IPS-15b (cell line): ENCODE data around the gene SNX9.
"Not testable (repeated sequence)": the region's sequence is repeated elsewhere in the genome, so short reads cannot be mapped to it uniquely, and the experiment has no call there.

Source experiments
- H3K27me3 ChIP-seq: one replicate; pipeline ENCODE4 v1.6.1; 2013; ENCODE audit warnings: low read length; ENCODE audit not compliant: control insufficient read depth, insufficient read depth
- H3K36me3 ChIP-seq: one replicate; pipeline ENCODE4 v1.6.1; 2013; ENCODE audit warnings: low read length; ENCODE audit not compliant: control insufficient read depth, insufficient read depth
- H3K4me1 ChIP-seq: one replicate; pipeline ENCODE4 v1.6.1; 2013; ENCODE audit warnings: mild to moderate bottlenecking, low read length; ENCODE audit not compliant: control insufficient read depth, insufficient read depth
- H3K4me3 ChIP-seq: one replicate; pipeline ENCODE4 v1.5.1; 2013; ENCODE audit warnings: low read depth, low read length
- H3K9ac ChIP-seq: one replicate; pipeline ENCODE4 v1.6.1; 2013; ENCODE audit warnings: low read depth, mild to moderate bottlenecking, low read length
- H3K9me3 ChIP-seq: one replicate; pipeline ENCODE4 v1.6.1; 2013; ENCODE audit warnings: mild to moderate bottlenecking, low read length; ENCODE audit not compliant: control insufficient read depth, insufficient read depth

SNX9 gene

GRCh38 chr6:157840261-157840660 lies 17.2 kb downstream of the SNX9 start:
- no peaks in the 10 kb centered on the region for H3K27me3 ChIP-seq

DNA sequence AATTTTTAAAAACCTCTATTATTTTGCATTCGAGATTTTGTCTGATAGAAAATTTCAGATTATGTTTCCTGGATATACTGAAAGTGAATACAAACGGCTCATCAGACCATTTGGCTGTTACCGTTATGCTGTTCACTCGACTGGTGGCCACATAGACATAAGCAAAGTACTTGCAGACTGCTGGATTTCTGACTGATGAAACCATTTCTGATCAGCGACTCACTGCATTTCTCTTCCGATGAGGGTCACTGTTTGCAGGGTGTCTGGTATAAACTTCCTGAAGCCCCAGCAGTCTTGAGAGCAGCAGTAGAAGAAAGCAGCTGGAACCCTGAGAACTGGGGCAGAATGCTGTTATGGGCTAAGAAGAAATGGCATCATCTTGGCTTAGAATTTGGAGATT lies 17.7 kb downstream of the SNX9 start:
- Histone ChIP-seq H3K36me3 (no peaks in the 10 kb centered on the region), H3K9me3 (no peaks in the 10 kb centered on the region), H3K4me1 (peaks cover 8% of the 10 kb centered on the region), H3K9ac (no peak overlapping the region), H3K27me3 (no peaks in the 10 kb centered on the region), H3K4me3 (no peak overlapping the region)

More at GRCh38 chr6:157840261-157840660, 17.2 kb downstream of the SNX9 start:
- no peak overlapping the region for H3K9ac ChIP-seq
- H3K4me3 ChIP-seq = no peak overlapping the region
- H3K4me1 ChIP-seq = peaks cover 8% of the 10 kb centered on the region
- H3K36me3 ChIP-seq = no peaks in the 10 kb centered on the region
- no peaks in the 10 kb centered on the region for H3K9me3 ChIP-seq

GRCh38 chr6:157841211-157841840 lies 18.3 kb downstream of the SNX9 start:
- H3K4me1 ChIP-seq = peaks cover 8% of the 10 kb centered on the region
- H3K9ac ChIP-seq = no peak overlapping the region
- no peaks in the 10 kb centered on the region for H3K9me3 ChIP-seq
- no peaks in the 10 kb centered on the region for H3K36me3 ChIP-seq
- H3K27me3 ChIP-seq = no peaks in the 10 kb centered on the region
- no peak overlapping the region for H3K4me3 ChIP-seq

- no peak overlapping the region for H3K9ac ChIP-seq
- peaks cover 8% of the 10 kb centered on the region for H3K4me1 ChIP-seq
- H3K4me3 ChIP-seq = no peak overlapping the region
- no peaks in the 10 kb centered on the region for H3K27me3 ChIP-seq
- no peaks in the 10 kb centered on the region for H3K9me3 ChIP-seq
- no peaks in the 10 kb centered on the region for H3K36me3 ChIP-seq
Measured at GRCh38 chr6:157842212-157842611, 19.2 kb downstream of the SNX9 start.

DNA sequence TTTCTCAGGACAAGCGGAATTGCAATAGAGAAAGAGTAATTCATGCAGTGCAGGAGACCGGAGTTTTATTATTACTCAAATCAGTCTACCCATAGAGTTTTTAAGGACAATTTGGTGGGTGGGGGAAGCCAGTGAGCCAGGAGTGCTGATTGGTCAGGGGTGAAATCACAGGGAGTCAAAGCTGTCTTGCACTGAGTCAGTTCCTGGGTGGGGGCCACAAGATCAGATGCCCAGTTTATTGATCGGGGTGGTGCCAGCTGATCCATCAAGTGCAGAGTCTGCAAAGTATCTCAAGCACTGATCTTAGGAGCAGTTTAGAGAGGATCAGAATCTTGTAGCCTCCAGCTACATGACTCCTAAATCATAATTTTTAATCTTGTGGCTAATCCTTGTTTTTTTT lies 21.1 kb downstream of the SNX9 start:
- H3K9ac ChIP-seq, H3K36me3 ChIP-seq, H3K27me3 ChIP-seq, H3K9me3 ChIP-seq, H3K4me3 ChIP-seq, H3K4me1 ChIP-seq: not testable (repeated sequence)

DNA sequence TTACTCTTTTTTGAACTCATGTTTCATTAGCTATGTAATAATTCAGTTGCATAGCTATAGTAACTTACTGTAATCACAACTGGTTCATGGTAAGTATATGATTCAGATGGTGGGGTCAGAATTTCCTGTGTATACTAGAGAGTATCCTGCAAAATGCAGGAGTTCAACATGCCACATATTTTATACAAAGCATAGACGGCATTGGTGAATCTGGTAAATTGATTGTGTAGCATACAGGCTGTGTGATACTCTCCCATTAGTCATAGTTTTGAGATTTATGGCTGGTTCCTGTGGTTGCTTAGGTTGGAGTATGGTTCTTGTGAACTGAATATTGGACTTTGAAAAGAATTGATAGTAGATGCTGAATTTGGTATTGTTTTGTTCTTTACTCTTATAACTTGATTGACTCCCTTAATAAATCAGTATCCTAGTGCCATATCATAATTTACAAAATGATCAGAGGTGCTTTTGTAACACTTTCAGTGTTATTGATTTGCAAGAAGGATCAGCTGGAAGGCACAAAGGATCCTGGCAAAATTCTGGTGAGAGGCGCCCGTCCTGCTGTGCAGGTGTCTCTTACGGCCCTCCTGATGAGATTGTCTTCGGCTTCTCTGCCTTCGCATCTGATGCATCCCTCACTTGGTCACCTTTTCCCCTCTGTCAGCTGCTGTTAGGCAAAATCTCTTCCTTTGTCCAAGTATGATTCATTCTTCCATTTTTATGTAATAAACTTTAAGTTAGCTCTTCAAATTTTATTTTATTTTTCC lies 22.6 kb downstream of the SNX9 start:
- no peaks in the 10 kb centered on the region for H3K9me3 ChIP-seq
- no peak overlapping the region for H3K9ac ChIP-seq
- no peaks in the 10 kb centered on the region for H3K36me3 ChIP-seq
- H3K4me1 ChIP-seq = peaks cover 10% of the 10 kb centered on the region
- no peak overlapping the region for H3K4me3 ChIP-seq
- no peaks in the 10 kb centered on the region for H3K27me3 ChIP-seq

GRCh38 chr6:157847846-157848245 lies 24.8 kb downstream of the SNX9 start:
- Histone ChIP-seq H3K27me3 (no peaks in the 10 kb centered on the region), H3K9me3 (no peaks in the 10 kb centered on the region), H3K4me1 (peaks cover 7% of the 10 kb centered on the region), H3K36me3 (no peaks in the 10 kb centered on the region), H3K4me3 (no peak overlapping the region), H3K9ac (no peak overlapping the region)

DNA sequence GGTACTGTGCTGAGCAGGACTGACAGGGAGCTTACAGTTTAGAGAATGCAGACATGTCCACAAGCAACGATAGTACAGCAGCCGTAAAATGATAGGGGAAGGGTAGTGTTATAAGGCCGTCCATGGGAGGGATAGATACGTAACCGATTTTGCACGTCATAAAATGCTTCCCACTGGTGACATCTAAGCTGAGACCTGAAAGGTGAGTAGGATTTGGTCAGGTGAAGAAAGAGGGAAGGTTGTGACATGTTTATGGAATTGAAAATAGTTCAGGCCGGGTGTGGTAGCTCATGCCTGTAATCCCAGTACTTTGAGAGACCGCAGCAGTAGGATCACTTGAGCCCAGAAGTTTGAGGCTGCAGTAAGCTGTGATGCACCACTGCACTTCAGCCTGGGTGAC lies 25.6 kb downstream of the SNX9 start:
- H3K36me3 ChIP-seq = no peaks in the 10 kb centered on the region

DNA sequence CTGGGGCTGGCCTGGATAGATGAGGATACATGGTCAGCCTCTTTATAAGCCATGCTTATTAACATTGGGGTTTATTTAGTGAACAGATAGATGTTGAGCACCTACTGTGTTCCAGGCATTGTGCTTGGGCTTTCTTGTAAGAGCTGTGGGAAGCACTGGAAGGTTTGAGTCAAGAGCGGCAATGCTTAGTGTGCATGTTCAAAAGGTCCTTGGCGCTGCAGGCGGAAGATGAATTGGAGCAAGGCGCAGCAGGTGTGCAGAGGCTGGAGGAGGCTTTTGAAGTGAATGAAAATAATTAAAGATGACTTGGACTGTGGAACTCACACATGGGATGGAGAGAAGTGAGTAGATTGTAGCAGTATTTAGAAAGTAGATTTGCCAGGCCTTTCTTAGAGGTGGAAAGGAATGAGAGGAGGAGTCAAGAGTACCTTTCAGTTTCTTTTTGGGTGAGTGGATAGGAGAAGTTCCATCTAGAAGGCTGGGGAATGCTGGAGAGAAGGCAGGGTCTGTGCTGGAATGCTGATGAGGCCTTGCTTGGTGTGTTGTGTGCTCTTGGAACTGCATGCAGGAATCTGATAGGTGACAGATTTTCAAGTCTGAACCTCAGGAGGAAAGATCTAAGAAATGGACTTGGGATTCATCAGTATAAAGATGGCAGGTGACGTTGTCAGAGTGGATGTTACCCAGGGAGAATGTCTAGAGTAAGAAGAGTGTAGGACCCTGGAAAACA lies 26.4 kb downstream of the SNX9 start:
- Histone ChIP-seq H3K27me3 (no peaks in the 10 kb centered on the region), H3K9ac (no peak overlapping the region), H3K4me3 (no peak overlapping the region), H3K9me3 (no peaks in the 10 kb centered on the region), H3K4me1 (peaks cover 7% of the 10 kb centered on the region), H3K36me3 (no peaks in the 10 kb centered on the region)

More for the DNA sequence above, 25.6 kb downstream of the SNX9 start:
- Histone ChIP-seq H3K4me1 (peaks cover 7% of the 10 kb centered on the region), H3K9ac (no peak overlapping the region), H3K27me3 (no peaks in the 10 kb centered on the region), H3K4me3 (no peak overlapping the region), H3K9me3 (no peaks in the 10 kb centered on the region)

DNA sequence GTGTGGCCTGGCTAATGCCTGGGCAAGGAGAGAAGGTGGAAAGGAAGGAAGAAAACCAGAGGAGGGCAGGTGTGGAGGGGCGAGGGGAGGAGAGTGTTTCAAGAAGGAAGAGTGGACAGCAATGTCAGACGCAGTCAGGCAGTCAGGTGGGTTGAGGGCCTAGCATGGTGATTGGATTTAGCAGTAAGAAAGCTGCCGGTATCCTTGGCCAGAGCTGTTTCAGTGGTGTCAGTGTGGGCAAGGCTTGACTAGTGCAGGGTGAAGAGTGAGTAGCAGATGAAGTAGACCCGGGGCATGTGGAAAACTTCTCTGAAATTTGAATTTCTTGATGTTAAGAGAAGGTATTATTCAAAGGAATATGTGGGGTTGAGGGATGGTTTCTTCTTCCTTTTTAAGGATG lies 27.0 kb downstream of the SNX9 start:
- no peaks in the 10 kb centered on the region for H3K9me3 ChIP-seq
- no peak overlapping the region for H3K4me3 ChIP-seq
- H3K36me3 ChIP-seq = no peaks in the 10 kb centered on the region
- no peaks in the 10 kb centered on the region for H3K27me3 ChIP-seq
- no peak overlapping the region for H3K9ac ChIP-seq
- H3K4me1 ChIP-seq = peaks cover 7% of the 10 kb centered on the region

DNA sequence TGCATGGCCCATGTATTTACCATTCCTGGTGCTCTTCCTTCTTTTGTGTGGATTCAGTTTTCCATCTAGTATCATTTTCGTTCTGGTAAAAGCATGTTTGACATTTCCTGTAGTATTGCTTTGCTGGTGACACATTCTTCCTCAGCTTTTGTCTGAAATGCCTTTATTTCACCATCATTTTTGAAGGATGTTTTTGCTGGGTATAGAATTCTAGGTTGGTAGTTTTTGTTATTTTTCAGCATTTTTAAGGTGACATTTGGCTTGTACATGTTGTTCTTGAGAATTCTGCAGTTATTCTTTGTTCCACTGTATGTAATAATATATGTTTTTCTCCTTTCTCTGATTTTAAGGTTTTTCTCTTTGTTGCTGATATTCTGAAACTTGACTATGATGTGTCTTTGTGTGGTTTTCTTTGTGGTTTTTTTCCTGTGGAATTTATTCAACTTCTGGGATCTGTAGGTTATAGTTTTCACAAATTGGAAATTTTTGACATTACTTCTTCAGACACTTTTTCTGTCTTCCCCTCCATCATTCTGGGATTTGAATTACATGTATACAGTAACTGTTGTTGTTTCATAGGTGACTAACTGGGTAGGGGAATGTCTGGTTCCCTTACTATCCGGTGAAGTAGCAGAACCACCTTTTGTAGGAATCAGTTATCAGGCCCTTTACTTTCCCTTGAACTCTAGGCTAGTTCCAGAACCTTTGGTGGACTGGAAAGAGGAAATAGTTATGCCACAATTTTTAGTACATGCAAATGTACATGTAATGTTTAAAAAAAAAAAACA lies 30.2 kb downstream of the SNX9 start:
- H3K27me3 ChIP-seq = no peaks in the 10 kb centered on the region
- no peaks in the 10 kb centered on the region for H3K9me3 ChIP-seq
- H3K4me1 ChIP-seq = peaks cover 7% of the 10 kb centered on the region
- H3K36me3 ChIP-seq = no peaks in the 10 kb centered on the region
- no peak overlapping the region for H3K9ac ChIP-seq
- H3K4me3 ChIP-seq = no peak overlapping the region
